22Rv1 (cell line): ENCODE results near the gene CDHR5.
"Not testable (repeated sequence)": the region's sequence is repeated elsewhere in the genome, so short reads cannot be mapped to it uniquely, and the experiment has no call there.

Source experiments
- H3K27ac ChIP-seq: fragments of 450-650 bp; 2 replicates; pipeline ENCODE4 v1.5.1; 2017
- CTCF ChIP-seq: fragments of 450-650 bp; IDR thresholded peaks from 2 replicates; pipeline ENCODE4 v1.5.1; 2017; ENCODE audit warnings: mild to moderate bottlenecking
- ZFX ChIP-seq: fragments of 450-650 bp; IDR thresholded peaks from 2 replicates; pipeline ENCODE4 v1.6.1; 2017; ENCODE audit warnings: antibody characterized with exemption, borderline replicate concordance

CDHR5 gene

DNA sequence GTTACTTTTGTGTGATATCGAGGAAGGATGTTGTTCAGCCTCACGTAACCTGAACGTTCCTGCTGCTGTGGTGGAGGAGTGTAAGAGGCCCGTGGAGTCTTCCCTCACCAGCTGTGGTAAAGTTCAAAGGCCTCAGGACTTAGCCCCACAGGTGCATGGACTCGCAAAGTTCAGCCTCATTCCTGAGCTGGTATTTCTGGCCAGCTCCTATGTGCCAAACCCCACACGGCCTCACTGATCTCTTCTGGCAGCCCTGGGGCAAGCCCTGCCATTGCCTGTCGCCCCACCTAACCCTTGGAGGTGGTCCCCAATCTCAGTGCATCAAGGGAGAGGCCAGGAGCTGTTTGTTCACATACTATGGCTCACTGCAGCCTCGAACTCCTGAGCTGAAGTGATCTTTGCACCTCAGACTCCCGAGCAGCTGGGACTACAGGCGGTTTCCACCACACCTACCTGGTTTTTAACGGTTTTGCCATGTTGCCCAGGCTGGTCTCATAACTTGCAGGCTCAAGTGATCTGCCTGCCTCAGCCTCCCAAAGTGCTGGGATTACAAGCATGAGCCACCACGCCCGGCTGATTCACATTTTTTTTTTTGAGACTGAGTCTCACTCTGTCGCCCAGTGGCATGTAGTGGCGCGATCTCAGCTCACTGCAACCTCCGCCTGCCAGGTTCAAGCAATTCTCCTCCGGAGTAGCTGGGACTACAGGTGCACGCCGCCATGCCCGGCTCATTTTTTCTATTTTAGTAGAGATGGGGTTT is 46.3 kb downstream of the CDHR5 start:
- 0 out of 2 replicates have a peak overlapping the region, but pooled peaks have one; percentile 91 for H3K27ac ChIP-seq
- TF ChIP-seq ZFX = no peak
- no peak for TF ChIP-seq CTCF

GRCh38 chr11:577611-577894 is 47.2 kb downstream of the CDHR5 start:
- H3K27ac ChIP-seq = peak overlapping the region; percentile 91

GRCh38 chr11:576811-577610 is 47.7 kb downstream of the CDHR5 start:
- peak overlapping the region; percentile 91 for H3K27ac ChIP-seq
- no peak for TF ChIP-seq ZFX
- TF ChIP-seq CTCF = no peak

More at GRCh38 chr11:577611-577894, 47.2 kb downstream of the CDHR5 start:
- no peak for TF ChIP-seq CTCF
- TF ChIP-seq ZFX = no peak

GRCh38 chr11:575996-576768 is 48.6 kb downstream of the CDHR5 start, which contains the start of gene PHRF1:
PHRF1 (plus strand) TSS chr11:576470; CDS start chr11:581513, 5,043 bp downstream.
- TF ChIP-seq ZFX (peak; percentile 79; the same call in 1 of the 2 replicates), CTCF (no peak)
- peak within 1 kb of the TSS; percentile 91 for H3K27ac ChIP-seq

DNA sequence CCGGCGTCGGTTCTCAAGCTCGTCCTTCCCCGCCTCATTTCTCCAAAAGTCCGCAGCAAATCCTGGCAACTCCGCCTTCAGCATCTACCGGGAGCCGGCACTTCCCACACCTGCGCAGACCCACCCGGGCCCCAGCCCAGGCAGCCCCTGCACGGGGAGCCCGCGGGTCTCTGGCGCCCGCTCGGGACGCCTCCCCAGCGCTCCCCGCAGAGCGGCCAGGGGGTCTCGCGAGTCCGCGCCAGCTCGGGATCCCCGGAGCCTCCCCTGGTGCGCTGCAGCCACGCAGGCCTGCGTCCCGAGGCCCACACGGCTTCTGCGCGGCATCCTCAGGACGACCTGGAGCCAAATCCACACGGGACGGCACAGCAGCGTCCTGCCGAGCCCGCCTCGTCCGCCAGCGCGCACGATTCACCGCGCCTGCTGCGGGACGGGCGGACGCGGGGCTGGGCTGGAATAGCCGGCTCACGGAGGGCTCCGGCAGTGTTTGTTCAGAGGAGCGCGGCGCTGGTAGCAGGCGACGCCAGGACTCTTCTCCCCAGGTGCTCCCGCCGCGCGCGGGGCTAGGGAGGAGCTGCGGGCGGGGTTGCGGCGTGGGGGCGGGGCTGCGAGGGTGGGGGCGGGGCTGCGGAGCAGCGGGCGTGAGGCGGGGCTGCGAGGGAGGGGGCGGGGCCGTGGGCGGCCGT is 49.3 kb downstream of the CDHR5 start:
- no peak for TF ChIP-seq ZFX
- no peak for TF ChIP-seq CTCF
- peak overlapping the region; percentile 91 for H3K27ac ChIP-seq

- TF ChIP-seq ZFX = no peak
- TF ChIP-seq CTCF = no peak
- peak overlapping the region; percentile 91 for H3K27ac ChIP-seq
Measured at GRCh38 chr11:574632-575312, 50.0 kb downstream of the CDHR5 start.

DNA sequence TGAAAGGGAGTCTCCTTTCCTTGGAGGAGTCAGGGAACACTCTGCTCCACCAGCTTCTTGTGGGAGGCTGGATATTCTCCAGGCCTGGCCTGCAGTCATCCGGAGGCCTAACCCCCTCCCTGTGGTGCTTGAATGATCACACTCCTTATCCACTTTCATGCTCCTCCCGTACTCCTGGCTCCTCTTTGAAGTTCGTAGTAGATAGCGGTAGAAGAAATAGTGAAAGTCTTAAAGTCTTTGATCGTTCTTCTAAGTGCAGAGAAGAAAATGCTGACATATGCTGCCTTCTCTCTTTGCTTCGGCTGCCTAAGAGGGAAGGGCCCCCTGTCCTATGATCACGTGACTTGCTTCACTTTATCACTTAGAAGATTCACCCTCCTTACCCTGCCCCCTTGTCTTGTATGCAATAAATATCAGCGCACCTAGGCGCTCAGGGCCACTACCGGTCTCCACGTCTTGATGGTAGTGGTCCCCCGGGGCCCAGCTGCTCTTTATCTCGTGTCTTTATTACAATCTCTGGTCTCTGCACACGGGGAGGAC is 50.7 kb downstream of the CDHR5 start:
- H3K27ac ChIP-seq = not testable (repeated sequence)
